ENCODE data around the gene CBFB. TPM values are rescaled to one million over a fixed set of nuclear protein-coding genes. Genes with fewer than 3 reads are reported as not detected.
A peak's percentile ranks its signal among the peaks of the same experiment; 100 is the strongest.

CBFB gene
- total and polyA plus RNA-seq, 2 of the 13 experiments (the other 11 are each of a cell fraction or from before 2014, with no cell fraction given): 22.1 to 70.8 TPM

DNA sequence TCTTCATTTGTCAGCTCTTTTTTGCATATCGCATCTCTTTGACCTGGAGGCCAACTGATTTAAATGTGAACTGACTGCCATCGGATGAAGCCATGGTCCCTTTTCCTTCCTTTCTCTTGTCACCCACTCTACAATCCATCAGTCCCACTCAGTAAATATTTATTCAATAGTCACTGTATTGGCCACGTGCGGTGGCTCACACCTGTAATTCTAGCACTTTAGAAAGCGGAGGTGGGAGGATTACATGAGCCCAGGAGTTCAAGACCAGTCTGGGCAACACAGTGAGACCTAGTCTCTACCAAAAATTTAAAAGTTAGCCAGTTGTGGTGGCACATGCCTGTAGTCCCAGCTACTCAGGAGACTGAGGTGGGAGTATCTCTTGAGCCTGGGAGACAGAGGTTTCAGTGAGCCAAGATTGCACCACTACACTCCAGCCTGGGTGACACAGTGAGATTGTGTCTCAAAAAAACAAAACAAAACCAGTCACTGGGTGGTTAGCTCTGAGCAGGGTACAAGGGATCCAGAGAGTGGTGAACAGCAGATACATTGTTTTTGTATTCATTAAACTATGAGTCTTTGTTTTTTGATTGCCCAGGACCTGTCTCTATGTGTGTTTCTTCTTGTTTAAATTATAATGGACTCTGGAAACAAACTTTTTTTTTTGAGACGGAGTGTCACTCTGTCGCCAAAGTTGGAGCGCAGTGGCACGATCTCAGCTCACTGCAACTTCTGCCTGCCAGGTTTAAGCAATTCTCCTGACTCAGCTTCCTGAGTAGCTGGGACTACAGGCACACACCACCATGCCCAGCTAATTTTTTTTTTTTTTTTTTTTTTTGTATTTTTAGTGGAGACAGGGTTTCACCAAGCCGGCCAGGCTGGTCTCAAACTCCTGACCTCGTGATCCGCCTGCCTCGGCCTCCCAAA, 87.7 kb downstream of the CBFB start (continued):
- TF ChIP-seq, protein P1, sequence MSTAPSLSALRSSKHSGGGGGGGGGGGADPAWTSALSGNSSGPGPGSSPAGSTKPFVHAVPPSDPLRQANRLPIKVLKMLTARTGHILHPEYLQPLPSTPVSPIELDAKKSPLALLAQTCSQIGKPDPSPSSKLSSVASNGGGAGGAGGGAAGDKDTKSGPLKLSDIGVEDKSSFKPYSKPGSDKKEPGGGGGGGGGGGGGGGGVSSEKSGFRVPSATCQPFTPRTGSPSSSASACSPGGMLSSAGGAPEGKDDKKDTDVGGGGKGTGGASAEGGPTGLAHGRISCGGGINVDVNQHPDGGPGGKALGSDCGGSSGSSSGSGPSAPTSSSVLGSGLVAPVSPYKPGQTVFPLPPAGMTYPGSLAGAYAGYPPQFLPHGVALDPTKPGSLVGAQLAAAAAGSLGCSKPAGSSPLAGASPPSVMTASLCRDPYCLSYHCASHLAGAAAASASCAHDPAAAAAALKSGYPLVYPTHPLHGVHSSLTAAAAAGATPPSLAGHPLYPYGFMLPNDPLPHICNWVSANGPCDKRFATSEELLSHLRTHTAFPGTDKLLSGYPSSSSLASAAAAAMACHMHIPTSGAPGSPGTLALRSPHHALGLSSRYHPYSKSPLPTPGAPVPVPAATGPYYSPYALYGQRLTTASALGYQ (CRISPR knock-in tag; IDR thresholded peaks at IDR 0.05): 0 out of 2 replicates have a peak, but pooled peaks have one; percentile 27
- TF ChIP-seq, protein P2, sequence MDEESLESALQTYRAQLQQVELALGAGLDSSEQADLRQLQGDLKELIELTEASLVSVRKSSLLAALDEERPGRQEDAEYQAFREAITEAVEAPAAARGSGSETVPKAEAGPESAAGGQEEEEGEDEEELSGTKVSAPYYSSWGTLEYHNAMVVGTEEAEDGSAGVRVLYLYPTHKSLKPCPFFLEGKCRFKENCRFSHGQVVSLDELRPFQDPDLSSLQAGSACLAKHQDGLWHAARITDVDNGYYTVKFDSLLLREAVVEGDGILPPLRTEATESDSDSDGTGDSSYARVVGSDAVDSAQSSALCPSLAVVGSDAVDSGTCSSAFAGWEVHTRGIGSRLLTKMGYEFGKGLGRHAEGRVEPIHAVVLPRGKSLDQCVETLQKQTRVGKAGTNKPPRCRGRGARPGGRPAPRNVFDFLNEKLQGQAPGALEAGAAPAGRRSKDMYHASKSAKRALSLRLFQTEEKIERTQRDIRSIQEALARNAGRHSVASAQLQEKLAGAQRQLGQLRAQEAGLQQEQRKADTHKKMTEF (CRISPR knock-in tag; IDR thresholded peaks at IDR 0.05): no peak
- TF ChIP-seq HMG20A (CRISPR knock-in tag; IDR thresholded peaks at IDR 0.05; ENCODE audit: borderline replicate concordance): no peak
- 0 out of 2 replicates have a peak, but pooled peaks have one; percentile 25 for TF ChIP-seq MEIS2 (CRISPR knock-in tag; IDR thresholded peaks at IDR 0.05)
- no peak for TF ChIP-seq ZNF446 (CRISPR knock-in tag; IDR thresholded peaks at IDR 0.05)
- TF ChIP-seq, protein P3, sequence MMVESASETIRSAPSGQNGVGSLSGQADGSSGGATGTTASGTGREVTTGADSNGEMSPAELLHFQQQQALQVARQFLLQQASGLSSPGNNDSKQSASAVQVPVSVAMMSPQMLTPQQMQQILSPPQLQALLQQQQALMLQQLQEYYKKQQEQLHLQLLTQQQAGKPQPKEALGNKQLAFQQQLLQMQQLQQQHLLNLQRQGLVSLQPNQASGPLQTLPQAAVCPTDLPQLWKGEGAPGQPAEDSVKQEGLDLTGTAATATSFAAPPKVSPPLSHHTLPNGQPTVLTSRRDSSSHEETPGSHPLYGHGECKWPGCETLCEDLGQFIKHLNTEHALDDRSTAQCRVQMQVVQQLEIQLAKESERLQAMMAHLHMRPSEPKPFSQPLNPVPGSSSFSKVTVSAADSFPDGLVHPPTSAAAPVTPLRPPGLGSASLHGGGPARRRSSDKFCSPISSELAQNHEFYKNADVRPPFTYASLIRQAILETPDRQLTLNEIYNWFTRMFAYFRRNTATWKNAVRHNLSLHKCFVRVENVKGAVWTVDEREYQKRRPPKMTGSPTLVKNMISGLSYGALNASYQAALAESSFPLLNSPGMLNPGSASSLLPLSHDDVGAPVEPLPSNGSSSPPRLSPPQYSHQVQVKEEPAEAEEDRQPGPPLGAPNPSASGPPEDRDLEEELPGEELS (CRISPR knock-in tag; IDR thresholded peaks at IDR 0.05): peak; percentile 39; the same call in 1 of the 2 replicates
- peak; percentile 65; the same call in 1 of the 2 replicates for TF ChIP-seq ARNTL (CRISPR knock-in tag; IDR thresholded peaks at IDR 0.05)
- TF ChIP-seq TCF7 (IDR thresholded peaks at IDR 0.05; ENCODE audit: low read depth): no peak
- TF ChIP-seq FOXO1 (CRISPR knock-in tag; IDR thresholded peaks at IDR 0.05): no peak
- TF ChIP-seq GFI1 (CRISPR knock-in tag; IDR thresholded peaks at IDR 0.05; ENCODE audit: borderline replicate concordance): no peak
- TF ChIP-seq MAFK (conservative IDR thresholded peaks at IDR 0.05 in 1 of 2, IDR thresholded peaks at IDR 0.05 in 1 of 2; ENCODE audit: low read length in 2 of 2): peak in 1 of 2 experiments; percentile 34; a peak in 1 of 4 replicates
- TF ChIP-seq, protein P4, sequence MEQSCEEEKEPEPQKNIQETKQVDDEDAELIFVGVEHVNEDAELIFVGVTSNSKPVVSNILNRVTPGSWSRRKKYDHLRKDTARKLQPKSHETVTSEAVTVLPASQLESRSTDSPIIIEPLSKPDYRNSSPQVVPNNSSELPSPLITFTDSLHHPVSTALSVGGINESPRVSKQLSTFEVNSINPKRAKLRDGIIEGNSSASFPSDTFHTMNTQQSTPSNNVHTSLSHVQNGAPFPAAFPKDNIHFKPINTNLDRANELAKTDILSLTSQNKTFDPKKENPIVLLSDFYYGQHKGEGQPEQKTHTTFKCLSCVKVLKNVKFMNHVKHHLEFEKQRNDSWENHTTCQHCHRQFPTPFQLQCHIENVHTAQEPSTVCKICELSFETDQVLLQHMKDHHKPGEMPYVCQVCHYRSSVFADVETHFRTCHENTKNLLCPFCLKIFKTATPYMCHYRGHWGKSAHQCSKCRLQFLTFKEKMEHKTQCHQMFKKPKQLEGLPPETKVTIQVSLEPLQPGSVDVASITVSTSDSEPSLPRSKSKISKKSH (CRISPR knock-in tag; IDR thresholded peaks at IDR 0.05; ENCODE audit: borderline replicate concordance): no peak
- TF ChIP-seq HMG20B (CRISPR knock-in tag; conservative IDR thresholded peaks at IDR 0.05): no peak
- no peak for TF ChIP-seq CBX2 (IDR thresholded peaks at IDR 0.05; ENCODE audit: low read depth, low read length)
- TF ChIP-seq CBX2 (CRISPR knock-in tag; IDR thresholded peaks at IDR 0.05; ENCODE audit: low read depth): no peak
- no peak for TF ChIP-seq MEF2D (CRISPR knock-in tag; IDR thresholded peaks at IDR 0.05)
- TF ChIP-seq, protein P5, sequence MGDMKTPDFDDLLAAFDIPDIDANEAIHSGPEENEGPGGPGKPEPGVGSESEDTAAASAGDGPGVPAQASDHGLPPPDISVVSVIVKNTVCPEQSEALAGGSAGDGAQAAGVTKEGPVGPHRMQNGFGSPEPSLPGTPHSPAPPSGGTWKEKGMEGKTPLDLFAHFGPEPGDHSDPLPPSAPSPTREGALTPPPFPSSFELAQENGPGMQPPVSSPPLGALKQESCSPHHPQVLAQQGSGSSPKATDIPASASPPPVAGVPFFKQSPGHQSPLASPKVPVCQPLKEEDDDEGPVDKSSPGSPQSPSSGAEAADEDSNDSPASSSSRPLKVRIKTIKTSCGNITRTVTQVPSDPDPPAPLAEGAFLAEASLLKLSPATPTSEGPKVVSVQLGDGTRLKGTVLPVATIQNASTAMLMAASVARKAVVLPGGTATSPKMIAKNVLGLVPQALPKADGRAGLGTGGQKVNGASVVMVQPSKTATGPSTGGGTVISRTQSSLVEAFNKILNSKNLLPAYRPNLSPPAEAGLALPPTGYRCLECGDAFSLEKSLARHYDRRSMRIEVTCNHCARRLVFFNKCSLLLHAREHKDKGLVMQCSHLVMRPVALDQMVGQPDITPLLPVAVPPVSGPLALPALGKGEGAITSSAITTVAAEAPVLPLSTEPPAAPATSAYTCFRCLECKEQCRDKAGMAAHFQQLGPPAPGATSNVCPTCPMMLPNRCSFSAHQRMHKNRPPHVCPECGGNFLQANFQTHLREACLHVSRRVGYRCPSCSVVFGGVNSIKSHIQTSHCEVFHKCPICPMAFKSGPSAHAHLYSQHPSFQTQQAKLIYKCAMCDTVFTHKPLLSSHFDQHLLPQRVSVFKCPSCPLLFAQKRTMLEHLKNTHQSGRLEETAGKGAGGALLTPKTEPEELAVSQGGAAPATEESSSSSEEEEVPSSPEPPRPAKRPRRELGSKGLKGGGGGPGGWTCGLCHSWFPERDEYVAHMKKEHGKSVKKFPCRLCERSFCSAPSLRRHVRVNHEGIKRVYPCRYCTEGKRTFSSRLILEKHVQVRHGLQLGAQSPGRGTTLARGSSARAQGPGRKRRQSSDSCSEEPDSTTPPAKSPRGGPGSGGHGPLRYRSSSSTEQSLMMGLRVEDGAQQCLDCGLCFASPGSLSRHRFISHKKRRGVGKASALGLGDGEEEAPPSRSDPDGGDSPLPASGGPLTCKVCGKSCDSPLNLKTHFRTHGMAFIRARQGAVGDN (CRISPR knock-in tag; IDR thresholded peaks at IDR 0.05): 0 out of 2 replicates have a peak, but pooled peaks have one; percentile 6
